GM21367 (cell line): ENCODE measurements around the gene MANF.
"Not testable (repeated sequence)": the region's sequence is repeated elsewhere in the genome, so short reads cannot be mapped to it uniquely, and the experiment has no call there.

Experiments used
- ATAC-seq: cut with Tn5 transposase; IDR thresholded peaks from one replicate; pipeline ENCODE4 v1.9.1; 2021; ENCODE audit not compliant: unreplicated experiment

Gene MANF

DNA sequence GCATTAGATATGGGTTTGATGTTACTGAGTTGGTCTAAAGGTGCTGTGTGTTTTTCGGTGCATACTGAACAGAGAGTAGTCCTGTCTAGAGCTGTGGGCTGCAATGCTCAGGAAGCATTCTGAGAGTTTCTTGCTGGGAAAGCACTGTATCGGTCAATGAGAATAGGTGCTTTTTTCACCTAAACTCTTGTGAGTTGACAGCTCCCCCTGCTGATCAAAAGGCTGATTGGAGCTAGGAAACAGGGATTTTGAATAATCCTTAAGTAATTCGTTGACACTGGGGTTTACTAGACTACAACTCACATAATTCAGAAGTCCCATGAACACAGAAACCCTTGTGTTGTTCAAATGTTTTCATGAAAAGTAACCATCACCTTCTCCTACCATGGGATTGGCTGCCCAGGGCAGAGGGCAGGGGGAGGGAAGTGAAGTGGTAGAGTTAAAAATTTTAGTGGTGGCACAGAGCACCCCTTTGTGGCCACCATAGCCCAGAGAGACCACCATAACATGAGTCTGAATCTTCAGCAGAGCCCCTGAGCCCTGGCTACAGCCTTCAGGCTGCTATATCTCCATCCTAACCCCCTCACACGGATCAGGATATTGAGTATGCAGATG is 13.0 kb upstream of the MANF start:
- ATAC-seq = no peak

DNA sequence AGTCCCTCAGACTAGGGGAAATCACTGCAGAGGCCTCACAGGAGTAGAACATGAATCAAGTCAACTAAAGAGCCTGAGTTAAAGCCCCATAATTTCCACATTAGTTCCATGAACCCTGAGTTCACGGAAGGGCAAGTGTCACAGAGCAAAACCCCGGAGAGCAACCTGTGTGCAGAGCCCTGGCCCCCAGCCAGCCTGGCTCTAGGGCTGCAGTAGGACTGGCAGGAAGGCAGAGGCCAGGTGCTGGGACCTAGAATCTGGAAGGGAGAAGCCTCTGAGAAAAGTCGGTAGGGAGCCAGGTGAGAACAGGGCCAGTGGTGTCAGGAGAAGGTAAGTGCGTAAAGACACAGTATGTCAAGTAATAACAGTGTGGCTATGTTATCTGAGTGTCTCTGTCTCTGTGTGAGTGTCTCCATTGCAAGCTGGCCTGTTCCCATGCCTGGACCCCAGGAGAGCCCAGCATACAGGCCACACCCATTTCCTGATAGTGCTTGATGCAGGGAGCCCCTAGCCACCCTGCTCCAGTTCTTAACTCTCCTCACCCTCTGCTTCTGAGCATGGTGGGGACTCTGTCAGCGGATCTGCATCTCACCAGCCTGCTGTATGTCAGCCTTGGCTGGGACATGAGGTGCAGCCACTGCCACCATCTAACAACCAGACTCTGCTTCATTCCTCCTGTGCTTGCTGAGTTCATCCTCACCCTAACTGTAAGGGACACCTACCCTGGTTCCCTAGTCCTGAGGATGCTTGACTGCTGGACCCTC is 11.3 kb upstream of the MANF start:
- no peak for ATAC-seq

DNA sequence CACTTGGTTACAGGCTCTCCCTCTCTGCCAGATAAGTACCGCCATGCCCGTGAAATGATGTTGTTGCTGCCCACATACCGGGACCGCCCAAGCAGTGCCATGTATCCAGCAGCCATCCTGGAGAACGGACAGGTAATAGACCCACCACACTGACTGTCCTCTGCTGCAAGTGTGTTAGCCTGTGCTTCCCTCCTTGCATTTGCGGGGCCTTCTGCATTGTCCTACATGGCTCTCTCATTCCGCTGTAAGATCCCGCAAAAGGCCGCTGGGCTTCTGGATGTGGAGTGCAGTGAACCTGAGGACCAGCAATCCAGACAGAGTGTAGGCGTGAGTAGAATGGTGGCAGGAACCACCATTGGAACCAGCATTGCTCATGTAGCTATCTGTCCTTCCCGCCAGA is 10.6 kb upstream of the MANF start:
- no peak for ATAC-seq

DNA sequence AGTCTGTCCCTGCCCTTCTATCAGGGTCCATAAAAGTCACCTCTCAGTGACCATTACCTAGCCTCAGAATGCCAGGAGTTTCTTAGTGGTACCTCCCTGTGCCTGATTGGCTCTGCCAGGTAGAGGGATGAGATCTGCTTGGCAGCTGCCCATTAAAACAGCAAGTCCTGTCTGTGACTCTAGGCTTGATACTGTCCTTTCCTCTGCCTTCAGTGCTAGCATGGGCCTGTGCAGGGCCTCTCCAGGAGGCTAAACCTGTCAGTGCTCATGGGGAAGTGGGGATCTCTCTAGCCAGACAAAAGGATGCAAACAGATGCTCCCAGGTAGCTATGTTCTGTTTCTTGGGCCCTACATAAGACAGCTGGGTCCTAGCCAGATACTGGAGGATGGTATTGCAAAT is 10.0 kb upstream of the MANF start:
- no peak for ATAC-seq

DNA sequence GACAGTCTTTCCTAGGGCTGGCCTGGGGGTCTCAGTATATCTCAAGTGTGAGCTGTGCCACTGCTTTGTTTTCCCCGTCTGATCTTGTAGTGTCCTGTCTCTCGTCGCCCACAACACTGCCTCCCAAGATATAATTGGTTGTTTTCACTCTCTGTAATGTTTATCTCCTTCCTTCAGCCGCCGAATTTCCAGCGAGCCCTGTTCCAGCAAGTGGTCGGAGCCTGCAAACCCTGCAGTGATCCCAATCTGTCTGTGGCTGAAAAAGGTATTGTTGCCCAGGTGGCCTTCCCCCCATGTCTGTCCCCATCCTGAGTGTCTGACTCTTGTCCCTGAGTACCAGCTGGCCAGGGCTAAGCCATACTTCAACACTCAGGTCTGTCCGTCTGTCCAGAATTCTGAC is 9.5 kb upstream of the MANF start:
- no peak for ATAC-seq

DNA sequence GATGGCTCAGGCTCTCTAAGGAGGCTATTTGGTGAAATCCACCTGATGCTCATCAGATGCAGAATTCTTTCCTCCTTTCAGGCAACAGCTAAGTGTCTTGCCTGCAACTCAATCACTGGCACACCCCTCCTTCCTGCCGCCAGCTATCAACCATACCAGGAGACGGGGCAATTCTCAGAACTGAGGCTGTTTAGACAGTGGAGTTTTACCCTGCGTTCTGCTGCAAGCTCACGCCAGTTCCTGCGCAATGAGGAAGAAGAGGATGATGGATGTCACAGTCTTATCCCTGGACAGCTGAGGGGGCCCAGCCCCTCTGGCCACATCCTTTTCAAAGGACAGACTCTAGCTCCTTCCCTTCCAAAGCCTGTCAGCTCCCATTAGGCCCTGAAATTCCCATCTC is 7.0 kb upstream of the MANF start:
- no peak for ATAC-seq

DNA sequence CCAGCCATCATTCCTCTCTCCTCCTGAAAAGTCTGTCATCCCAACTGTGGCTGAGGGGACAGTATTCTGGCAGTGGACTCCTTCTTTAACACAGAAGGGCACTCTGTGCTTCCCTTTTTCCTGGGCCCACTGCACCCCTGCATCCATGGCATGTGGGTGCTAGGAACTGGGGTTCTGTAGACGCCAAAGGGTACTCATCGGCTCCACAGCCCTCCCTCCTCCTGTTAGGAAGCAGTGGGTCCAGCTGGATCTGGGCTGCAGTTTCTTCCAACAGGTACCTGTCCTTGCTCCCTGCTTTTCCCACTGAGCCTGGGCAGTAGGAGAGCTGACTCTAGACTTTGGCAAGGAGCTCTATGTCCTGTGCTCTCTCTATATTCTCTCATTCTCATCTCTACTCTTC is 6.4 kb upstream of the MANF start:
- no peak for ATAC-seq

DNA sequence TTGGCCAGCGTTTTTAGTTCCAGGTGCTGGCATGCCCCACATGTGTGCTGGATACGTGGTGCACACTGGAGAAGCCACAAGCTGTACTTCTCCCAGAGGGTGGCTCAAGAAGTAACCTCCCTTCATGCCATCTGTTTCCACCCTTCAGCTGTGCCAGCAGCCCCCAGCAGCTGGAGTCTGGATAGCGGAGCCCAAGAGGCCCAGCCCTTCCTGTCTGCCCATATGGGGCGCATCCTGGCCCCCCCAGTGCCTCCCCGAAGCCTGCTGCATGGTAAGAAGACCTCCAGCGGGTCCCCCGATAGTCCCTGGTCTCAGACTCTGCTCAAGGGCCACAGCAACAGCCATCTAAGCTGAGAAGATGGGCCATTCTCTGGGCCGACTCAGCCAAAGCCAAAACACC is 5.8 kb upstream of the MANF start:
- no peak for ATAC-seq

DNA sequence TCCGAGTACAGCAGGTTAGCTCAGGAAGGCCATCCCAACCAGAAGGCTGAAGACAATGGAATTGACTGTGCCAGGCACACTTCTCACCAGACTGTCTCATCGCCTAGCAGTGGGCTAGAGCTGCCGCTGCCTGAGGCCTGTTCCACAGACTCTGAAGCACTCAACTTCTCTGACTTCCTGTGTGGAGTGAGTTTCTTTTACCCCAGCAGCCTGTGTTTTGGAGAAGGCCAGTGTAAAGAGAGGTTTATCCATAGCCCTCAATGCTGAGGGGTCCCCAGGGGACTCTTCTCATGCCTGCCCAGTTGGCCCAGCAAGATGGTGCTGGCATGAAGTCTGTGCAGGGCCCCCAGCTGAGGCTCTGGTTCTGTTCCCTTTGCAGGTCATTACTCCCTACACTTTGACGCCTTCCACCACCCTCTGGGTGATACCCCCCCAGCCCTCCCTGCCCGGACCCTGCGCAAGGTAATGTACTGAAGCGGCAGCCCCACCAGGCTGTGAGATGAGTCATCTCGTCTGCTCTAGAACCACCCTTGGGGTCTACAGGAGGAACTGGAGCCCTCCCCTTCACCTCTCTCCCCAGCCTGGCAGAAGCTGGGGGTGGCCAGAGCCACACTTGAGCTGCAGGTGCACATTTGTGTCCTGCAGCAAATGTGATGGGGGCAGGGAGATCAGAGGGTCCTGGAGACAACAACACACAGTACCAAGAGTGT is 5.2 kb upstream of the MANF start:
- ATAC-seq = no peak

DNA sequence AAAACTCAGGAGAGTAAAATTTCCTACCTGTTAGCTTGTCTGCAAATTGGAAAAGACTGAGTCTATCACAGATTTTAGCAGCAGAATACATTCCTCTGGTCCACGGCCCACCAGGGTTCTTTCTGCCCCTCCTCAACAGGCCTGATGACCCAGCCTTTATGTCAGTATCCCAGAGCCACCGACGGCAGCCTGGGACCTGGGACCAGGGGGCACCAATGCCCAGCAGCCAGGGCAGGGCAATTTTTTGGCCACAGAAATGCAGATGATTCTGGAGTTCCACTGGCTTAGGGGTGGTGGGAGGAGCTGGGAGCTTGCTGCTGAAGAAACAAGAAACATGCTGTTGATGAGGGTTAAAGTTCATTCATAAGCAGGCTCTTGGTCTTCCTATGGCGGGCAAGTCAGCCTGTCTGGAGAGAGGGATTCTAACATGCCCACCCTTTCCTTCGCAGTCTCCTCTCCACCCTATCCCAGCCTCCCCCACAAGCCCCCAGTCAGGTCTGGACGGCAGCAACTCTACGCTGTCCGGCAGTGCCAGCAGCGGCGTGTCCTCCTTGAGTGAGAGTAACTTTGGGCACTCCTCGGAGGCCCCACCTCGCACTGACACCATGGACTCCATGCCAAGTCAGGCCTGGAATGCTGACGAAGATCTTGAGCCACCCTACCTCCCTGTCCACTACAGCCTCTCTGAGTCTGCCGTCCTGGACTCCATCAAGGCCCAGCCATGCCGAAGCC is 4.3 kb upstream of the MANF start:
- no peak for ATAC-seq

DNA sequence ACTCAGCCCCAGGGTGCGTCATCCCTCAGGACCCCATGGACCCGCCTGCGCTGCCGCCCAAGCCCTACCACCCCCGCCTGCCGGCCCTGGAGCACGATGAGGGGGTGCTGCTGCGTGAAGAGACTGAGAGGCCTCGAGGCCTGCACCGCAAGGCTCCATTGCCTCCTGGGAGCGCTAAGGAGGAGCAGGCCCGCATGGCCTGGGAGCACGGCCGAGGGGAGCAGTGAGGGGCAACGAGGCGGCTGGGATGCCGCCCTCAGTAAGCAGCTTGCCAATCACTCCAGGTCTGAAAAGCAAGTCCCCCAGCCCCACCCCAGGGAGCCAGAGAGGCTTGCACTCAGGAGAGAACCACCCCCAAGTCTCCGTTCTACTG is 3.8 kb upstream of the MANF start:
- no peak for ATAC-seq

DNA sequence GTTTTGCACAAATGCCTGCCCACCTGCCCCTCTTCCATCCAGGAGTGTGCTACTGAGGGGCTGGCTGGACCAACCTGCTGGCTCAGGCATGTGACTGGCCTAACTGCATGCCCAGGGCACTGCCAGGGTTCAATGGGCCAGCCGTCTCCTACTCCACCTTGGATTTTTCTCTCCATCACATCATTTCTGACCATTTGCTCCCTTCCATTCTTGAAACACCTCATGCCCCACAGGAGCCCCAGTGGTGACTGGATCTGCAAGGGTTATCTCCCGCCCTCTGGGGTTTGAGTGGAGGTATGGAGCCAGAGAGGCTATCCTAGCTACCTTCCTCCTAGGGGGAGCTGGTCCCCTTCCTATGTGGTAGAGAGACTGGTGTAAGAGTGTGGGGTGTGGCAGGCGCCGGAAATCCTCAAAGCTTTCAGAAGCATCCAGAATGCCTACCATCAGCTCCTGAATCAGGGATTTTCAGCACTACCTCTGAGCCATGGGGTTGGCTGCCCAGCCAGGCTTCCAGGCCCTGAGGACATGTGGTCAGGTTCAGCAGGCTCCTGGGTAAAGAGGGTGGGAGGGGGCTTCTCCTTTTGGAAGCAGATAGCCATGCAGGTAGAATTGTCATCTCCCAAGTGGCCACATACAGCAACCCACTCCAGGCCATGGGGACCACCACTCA is 2.9 kb upstream of the MANF start:
- no peak for ATAC-seq

DNA sequence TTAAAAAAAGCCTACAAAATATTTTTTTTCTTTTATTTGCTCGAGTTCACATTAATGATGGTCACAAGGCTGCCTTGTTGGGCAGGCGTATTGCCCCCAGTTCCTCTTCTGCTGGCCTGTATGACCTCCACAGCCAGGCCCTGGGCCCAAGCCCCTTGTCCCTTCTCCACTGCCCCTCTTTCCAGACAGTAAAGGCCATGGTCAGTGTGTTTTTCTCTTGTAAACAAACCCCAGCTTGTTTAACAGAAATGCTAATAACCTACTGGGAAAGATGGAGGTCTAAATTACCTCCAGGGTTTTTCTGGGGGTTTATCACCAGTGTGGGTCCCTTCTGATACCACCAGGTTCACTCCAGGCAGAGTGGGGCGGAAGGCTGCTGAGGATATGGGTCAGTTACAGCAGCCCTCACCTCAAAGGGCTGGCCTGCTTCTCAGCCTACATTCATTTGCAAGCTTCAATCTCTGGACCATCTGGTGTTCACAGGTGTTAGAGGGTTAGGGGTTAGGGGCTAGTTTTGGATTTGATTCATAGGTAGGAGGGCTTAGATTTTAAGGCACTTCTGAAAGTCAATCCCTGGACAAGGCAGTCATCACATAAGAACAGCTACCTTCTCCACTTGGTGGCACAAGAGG is 2.0 kb upstream of the MANF start:
- ATAC-seq = no peak

DNA sequence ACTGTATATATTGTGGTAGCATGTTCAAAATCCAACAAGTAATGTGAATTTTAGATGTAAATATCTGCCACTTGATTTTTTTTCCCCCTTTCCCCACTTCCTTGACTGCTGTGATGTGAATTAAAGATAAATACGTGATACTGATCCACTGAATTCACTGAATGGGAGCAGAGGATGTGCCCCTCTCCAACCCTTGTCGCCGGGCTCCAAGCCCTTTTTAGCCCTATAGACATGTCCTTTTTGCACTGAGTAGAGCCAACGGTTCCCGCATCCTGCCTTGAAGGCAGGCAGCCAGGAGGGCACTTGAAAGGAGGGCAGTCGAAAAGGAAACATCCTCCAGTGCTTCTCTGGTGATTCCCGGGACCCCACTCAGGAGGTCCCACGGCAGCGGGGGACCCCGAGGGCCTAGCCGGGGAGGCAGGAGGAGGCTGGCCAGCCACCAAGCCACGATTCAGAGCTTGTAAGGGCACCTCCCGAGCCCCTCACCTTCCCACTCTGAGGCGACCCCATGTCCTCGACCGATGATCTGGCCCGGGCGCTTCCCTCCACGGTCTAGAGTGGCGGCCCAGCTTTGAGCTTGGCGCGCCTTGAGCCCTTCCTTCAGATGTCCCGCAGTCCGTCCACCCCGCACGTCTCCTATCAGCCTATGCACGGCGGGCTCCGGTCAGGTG is 901 bp upstream of the MANF start:
- ATAC-seq = no peak

DNA sequence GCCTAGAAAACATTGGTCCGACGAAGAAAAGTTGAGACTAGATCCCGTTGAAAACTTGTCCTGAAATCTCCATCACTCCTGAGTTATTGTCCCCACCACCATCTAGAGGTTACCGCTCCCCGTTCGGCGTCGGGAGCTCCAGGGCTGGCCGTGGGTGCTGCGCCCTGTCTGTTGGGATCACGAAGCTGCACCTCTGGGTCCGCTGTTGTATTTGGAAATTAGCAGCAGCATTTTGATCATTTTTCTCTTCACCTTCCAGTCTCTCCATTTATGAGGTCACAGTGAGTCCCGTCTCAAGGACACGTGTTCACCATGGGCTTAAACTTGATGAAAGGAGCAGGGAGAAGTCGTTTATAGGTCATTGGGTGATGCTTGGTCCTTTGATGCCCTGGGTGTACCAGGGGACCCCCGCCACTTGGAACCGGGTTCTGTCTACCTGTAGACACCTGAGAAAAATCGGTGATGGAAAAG is 565 bp downstream of the MANF start:
- no peak for ATAC-seq

DNA sequence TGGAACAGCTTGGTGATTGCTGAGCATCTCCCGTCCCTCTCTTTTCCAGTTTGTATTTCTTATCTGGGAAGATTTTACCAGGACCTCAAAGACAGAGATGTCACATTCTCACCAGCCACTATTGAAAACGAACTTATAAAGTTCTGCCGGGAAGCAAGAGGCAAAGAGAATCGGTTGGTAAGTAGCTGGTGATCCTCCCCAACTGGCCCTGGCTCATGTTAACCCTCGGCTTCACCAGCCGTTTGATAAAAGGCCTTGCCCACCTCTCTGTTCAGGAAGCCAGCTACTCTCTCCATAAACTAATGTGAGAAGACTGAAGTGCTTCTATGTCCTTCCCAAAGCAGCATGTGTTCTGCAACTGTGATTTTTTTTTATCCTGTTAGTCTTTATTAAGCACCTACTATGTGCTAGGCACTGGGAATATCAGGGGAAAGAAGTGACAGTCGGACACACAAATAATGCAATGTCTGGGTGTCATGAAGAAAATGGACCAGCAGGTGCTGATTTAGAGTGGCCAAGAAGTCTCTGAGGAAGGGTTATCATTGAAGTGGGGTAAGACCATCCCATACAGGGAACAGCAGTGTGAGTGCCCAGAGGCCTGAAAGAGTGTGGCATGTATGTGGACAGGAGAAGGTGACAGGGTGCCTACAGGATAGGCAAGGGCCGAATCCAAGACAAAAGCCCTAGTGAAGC is 1.2 kb downstream of the MANF start:
- no peak for ATAC-seq

DNA sequence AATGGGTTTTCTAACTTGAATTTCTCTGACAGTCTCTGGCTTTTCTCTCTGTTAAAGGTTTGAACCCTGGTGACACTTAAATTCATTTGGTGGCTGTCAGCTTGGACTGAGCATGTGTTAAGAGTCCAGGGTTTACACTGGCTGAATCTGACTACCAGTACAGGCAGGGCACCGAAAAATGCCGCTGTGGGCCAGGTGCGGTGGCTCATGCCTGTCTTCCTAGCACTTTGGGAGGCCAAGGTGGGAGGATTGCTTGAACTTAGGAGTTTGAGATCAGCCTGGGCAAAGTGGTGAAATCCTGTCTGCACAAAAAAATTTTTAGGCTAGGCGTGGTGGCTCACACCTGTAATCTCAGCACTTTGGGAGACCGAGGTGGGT is 1.8 kb downstream of the MANF start:
- no peak for ATAC-seq

DNA sequence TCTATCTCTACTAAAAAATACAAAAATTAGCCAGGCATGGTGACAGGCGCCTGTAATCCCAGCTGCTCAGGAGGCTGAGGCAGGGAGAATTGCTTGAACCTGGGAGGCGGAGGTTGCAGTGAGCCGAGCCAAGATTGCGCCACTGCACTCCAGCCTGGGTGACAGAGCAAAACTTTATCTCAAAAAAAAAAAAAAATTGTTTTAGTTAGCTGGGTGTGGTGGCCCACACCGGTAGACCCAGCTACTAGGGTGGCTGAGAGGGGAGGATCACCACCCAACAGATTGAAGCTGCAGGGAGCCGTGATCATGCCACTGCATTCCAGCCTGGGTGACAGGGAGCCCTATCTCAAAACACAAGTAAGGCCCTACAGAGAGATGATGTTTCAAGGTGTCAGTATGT is 2.2 kb downstream of the MANF start:
- ATAC-seq = not testable (repeated sequence)

DNA sequence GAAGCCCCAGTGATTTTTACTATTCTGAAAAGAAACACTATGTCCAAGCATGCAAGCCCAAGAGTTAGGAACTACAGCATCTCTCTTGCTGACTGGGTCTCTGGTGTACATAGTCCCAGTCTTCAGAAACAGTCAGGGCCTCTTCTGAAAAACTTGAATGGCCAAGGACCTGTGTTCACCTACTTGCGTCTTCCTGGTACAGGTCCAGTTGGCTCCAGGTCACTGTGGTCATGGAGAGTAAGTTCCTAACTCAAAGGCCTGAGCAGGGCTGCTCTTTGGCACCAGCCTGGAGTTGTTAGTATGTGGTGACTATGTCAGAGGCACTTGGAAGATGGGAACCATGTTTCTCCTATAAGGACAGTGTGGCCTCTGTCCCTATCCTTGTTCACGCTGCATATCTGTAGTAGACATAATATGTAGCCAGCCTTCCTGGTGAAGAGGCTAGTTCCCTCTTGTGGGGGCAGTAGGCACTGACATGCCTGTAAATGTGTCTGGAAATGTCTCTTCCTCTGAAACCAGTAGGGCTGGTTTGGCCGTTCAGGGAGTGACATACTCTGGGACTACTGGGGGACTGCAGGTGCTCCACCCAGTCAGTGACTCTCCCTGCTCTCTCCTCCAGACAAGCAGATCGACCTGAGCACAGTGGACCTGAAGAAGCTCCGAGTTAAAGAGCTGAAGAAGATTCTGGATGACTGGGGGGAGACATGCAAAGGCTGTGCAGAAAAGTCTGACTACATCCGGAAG is 3.4 kb downstream of the MANF start:
- no peak for ATAC-seq
